HepG2 (cell line): ENCODE results near the gene ABHD17A. TPM values are rescaled to one million over a fixed set of nuclear protein-coding genes. Genes with fewer than 3 reads are reported as not detected.

ENCODE experiments used
- ASH2L ChIP-seq: fragments of 300-600, 200-600 bp; sonication (generic); IDR thresholded peaks from 2 replicates; pipeline ENCODE4 v1.7.0; 2017; ENCODE audit warnings: low read depth, mild to moderate bottlenecking, moderate library complexity, mixed read lengths, low read length; ENCODE audit not compliant: insufficient read length
- EEA1 ChIP-seq: sonication (generic); formaldehyde crosslinking; IDR thresholded peaks from 2 replicates; pipeline ENCODE4 v1.5.1; 2020; ENCODE audit warnings: mild to moderate bottlenecking, missing genetic modification reagents, borderline replicate concordance
- ETV5 ChIP-seq: IDR thresholded peaks from 2 replicates; pipeline ENCODE4 v1.6.1; 2018; ENCODE audit warnings: missing biosample characterization, missing genetic modification reagents, inconsistent platforms, borderline replicate concordance
- HIVEP1 ChIP-seq: sonication (generic); formaldehyde crosslinking; IDR thresholded peaks from 2 replicates; pipeline ENCODE4 v1.4.0; 2020; ENCODE audit warnings: mild to moderate bottlenecking, missing genetic modification reagents
- HOXA5 ChIP-seq: sonication (generic); formaldehyde crosslinking; IDR thresholded peaks from 2 replicates; pipeline ENCODE4 v1.4.0; 2020; ENCODE audit warnings: missing genetic modification reagents
- KAT2B ChIP-seq: fragments of 150-350 bp; IDR thresholded peaks from 2 replicates; pipeline ENCODE4 v1.6.1; 2014; ENCODE audit warnings: low read depth, low read length, borderline replicate concordance
- SAP130 ChIP-seq: IDR thresholded peaks from 2 replicates; pipeline ENCODE4 v1.6.1; 2016; ENCODE audit warnings: low read depth
- THYN1 ChIP-seq: sonication (generic); formaldehyde crosslinking; IDR thresholded peaks from 2 replicates; pipeline ENCODE4 v1.8.1; 2023; ENCODE audit warnings: low read depth, mild to moderate bottlenecking, moderate library complexity, missing genetic modification reagents, borderline replicate concordance
- ZBTB7B ChIP-seq: sonication (generic); formaldehyde crosslinking; IDR thresholded peaks from 2 replicates; pipeline ENCODE4 v1.4.0; 2020; ENCODE audit warnings: missing genetic modification reagents
- ZNF121 ChIP-seq: sonication (generic); formaldehyde crosslinking; IDR thresholded peaks from 2 replicates; pipeline ENCODE4 v1.5.0; 2020; ENCODE audit warnings: mild to moderate bottlenecking, missing genetic modification reagents
- ZNF205 ChIP-seq: IDR thresholded peaks from 2 replicates; pipeline ENCODE4 v1.6.1; 2018; ENCODE audit warnings: missing biosample characterization, missing genetic modification reagents
- ZNF256 ChIP-seq: sonication (generic); formaldehyde crosslinking; conservative IDR thresholded peaks from 2 replicates; pipeline ENCODE4 v1.4.0; 2020; ENCODE audit warnings: missing genetic modification reagents
- ZNF446 ChIP-seq: sonication (generic); formaldehyde crosslinking; IDR thresholded peaks from 2 replicates; pipeline ENCODE4 v1.5.0; 2020; ENCODE audit warnings: mild to moderate bottlenecking, missing genetic modification reagents
- ZNF546 ChIP-seq: sonication (generic); formaldehyde crosslinking; conservative IDR thresholded peaks from 2 replicates; pipeline ENCODE4 v1.8.1; 2023; ENCODE audit warnings: mild to moderate bottlenecking, missing genetic modification reagents
- ZNF550 ChIP-seq: sonication (generic); formaldehyde crosslinking; IDR thresholded peaks from 2 replicates; pipeline ENCODE4 v1.4.0; 2020; ENCODE audit warnings: mild to moderate bottlenecking, missing genetic modification reagents, borderline replicate concordance
- ZNF761 ChIP-seq: sonication (generic); formaldehyde crosslinking; conservative IDR thresholded peaks from 2 replicates; pipeline ENCODE4 v1.4.0; 2020; ENCODE audit warnings: mild to moderate bottlenecking, missing genetic modification reagents
- polyA plus RNA-seq, 8 experiments: library from polyadenylated mRNA; depleted of rRNA in 3 of 8; stranded (reverse) in 7 of 8; unstranded in 1 of 8; fragments of >200 nt; fragmentation: Illumina TruSeq in 4 of 8; extraction: Trizol in 4 of 8; gene quantifications; 2 replicates each; pipeline versions ENCODE4 v1.2.1 to v1.2.3, GENCODE V29; 2011 to 2016; ENCODE audit warnings: low read depth in 4 of 8, missing spikeins in 1 of 8, mixed read lengths in 1 of 8; ENCODE audit not compliant: insufficient read depth in 1 of 8
- total RNA-seq, 5 experiments: library from RNA; depleted of rRNA; stranded (reverse); fragments of >200 nt; fragmentation: Illumina TruSeq; extraction: Trizol; gene quantifications; 2 replicates each; pipeline ENCODE4 v1.2.3, GENCODE V29; 2016; ENCODE audit warnings: low read depth in 1 of 5
- TF ChIP-seq, protein P1 (sequence below): sonication (generic); formaldehyde crosslinking; IDR thresholded peaks from 2 replicates; pipeline ENCODE4 v1.5.1; 2020; ENCODE audit warnings: mild to moderate bottlenecking, missing genetic modification reagents, moderate library complexity
- TF ChIP-seq, protein P2 (sequence below): sonication (generic); formaldehyde crosslinking; IDR thresholded peaks from 2 replicates; pipeline ENCODE4 v1.4.0; 2020; ENCODE audit warnings: missing genetic modification reagents
- TF ChIP-seq, protein P3 (sequence below): sonication (generic); formaldehyde crosslinking; IDR thresholded peaks from 2 replicates; pipeline ENCODE4 v1.5.0; 2020; ENCODE audit warnings: missing genetic modification reagents
- TF ChIP-seq, protein P4 (sequence below): sonication (generic); formaldehyde crosslinking; IDR thresholded peaks from 2 replicates; pipeline ENCODE4 v1.4.0; 2020; ENCODE audit warnings: mild to moderate bottlenecking, missing genetic modification reagents

The ABHD17A gene
- total and polyA plus RNA-seq, 2 of the 13 experiments (the other 11 are each of a cell fraction or from before 2014, with no cell fraction given) = 27.7 to 40.8 TPM

DNA sequence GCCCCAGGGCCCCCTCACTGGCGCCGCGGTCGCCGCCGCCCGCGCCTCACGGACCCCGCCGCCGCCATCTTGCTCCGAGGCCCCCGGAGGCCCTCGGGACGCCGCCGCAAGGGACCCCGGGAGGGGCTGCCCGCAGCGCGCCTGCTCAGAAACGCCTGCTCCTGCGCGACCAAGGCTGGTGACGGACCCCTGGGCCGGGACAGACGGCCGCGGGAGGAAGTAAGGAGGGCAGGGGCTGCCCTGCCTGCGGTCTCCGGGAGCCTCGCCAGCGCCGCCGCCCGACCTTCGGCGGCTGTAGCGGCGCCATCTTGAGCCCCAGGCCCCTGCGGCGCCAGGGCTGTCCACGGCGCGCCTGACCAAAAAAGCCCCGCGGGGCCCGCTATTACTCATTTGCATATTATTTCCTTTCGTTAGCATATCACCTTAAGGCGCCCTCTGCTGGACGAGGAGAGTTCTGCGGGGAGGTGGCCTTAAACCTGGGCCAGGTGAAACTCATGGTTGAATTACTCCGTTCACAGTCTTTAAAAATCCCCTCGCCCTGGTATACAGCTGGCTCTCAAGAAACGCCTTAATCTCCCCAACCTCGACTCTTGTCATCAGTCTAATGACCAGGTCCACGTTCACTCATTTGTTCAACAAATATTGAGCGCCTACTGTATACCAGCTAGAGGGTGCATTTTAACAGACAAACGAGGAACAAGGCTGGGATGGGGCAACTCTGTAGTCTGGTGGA, 36.7 kb downstream of the ABHD17A start, which contains the start of gene REXO1 (continued):
- TF ChIP-seq, protein P1, sequence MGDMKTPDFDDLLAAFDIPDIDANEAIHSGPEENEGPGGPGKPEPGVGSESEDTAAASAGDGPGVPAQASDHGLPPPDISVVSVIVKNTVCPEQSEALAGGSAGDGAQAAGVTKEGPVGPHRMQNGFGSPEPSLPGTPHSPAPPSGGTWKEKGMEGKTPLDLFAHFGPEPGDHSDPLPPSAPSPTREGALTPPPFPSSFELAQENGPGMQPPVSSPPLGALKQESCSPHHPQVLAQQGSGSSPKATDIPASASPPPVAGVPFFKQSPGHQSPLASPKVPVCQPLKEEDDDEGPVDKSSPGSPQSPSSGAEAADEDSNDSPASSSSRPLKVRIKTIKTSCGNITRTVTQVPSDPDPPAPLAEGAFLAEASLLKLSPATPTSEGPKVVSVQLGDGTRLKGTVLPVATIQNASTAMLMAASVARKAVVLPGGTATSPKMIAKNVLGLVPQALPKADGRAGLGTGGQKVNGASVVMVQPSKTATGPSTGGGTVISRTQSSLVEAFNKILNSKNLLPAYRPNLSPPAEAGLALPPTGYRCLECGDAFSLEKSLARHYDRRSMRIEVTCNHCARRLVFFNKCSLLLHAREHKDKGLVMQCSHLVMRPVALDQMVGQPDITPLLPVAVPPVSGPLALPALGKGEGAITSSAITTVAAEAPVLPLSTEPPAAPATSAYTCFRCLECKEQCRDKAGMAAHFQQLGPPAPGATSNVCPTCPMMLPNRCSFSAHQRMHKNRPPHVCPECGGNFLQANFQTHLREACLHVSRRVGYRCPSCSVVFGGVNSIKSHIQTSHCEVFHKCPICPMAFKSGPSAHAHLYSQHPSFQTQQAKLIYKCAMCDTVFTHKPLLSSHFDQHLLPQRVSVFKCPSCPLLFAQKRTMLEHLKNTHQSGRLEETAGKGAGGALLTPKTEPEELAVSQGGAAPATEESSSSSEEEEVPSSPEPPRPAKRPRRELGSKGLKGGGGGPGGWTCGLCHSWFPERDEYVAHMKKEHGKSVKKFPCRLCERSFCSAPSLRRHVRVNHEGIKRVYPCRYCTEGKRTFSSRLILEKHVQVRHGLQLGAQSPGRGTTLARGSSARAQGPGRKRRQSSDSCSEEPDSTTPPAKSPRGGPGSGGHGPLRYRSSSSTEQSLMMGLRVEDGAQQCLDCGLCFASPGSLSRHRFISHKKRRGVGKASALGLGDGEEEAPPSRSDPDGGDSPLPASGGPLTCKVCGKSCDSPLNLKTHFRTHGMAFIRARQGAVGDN (CRISPR knock-in tag) = no peak; the same call in 1 of the 2 replicates
- TF ChIP-seq HIVEP1 (no peak), ZNF121 (CRISPR knock-in tag) (peak; percentile 3; the same call in 1 of the 2 replicates), HOXA5 (CRISPR knock-in tag) (no peak), ZNF256 (CRISPR knock-in tag) (no peak), THYN1 (CRISPR knock-in tag) (no peak), ZNF446 (CRISPR knock-in tag) (peak; percentile 84), ZNF550 (CRISPR knock-in tag) (no peak), EEA1 (peak; percentile 74; the same call in 1 of the 2 replicates), SAP130 (peak; percentile 53), ZNF761 (CRISPR knock-in tag) (no peak), ZNF205 (CRISPR knock-in tag) (no peak), ZBTB7B (no peak), ZNF546 (CRISPR knock-in tag) (0 out of 2 replicates have a peak, but pooled peaks have one; percentile 80), KAT2B (no peak), ETV5 (CRISPR knock-in tag) (peak; percentile 23; the same call in 1 of the 2 replicates), ASH2L (peak; percentile 94)
- TF ChIP-seq, protein P2, sequence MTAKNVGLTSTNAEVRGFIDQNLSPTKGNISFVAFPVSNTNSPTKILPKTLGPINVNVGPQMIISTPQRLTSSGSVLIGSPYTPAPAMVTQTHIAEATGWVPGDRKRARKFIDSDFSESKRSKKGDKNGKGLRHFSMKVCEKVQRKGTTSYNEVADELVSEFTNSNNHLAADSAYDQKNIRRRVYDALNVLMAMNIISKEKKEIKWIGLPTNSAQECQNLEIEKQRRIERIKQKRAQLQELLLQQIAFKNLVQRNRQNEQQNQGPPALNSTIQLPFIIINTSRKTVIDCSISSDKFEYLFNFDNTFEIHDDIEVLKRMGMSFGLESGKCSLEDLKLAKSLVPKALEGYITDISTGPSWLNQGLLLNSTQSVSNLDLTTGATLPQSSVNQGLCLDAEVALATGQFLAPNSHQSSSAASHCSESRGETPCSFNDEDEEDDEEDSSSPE (CRISPR knock-in tag) = no peak; the same call in 1 of the 2 replicates
- TF ChIP-seq, protein P3, sequence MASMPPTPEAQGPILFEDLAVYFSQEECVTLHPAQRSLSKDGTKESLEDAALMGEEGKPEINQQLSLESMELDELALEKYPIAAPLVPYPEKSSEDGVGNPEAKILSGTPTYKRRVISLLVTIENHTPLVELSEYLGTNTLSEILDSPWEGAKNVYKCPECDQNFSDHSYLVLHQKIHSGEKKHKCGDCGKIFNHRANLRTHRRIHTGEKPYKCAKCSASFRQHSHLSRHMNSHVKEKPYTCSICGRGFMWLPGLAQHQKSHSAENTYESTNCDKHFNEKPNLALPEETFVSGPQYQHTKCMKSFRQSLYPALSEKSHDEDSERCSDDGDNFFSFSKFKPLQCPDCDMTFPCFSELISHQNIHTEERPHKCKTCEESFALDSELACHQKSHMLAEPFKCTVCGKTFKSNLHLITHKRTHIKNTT (CRISPR knock-in tag) = no peak
- TF ChIP-seq, protein P4, sequence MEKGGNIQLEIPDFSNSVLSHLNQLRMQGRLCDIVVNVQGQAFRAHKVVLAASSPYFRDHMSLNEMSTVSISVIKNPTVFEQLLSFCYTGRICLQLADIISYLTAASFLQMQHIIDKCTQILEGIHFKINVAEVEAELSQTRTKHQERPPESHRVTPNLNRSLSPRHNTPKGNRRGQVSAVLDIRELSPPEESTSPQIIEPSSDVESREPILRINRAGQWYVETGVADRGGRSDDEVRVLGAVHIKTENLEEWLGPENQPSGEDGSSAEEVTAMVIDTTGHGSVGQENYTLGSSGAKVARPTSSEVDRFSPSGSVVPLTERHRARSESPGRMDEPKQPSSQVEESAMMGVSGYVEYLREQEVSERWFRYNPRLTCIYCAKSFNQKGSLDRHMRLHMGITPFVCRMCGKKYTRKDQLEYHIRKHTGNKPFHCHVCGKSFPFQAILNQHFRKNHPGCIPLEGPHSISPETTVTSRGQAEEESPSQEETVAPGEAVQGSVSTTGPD (CRISPR knock-in tag) = no peak
